Left ventricle myocardium inferior (tissue), 1 donor: ENCODE data around the gene ITIH3. TPM values are rescaled to one million over a fixed set of nuclear protein-coding genes. Genes with fewer than 3 reads are reported as not detected.

Experiments
- DNase-seq: peaks from one replicate; pipeline ENCODE4 v3.0.0-alpha.2; 2020
- H3K27ac ChIP-seq: fragments of 200-600 bp; replicated peaks from 2 replicates; pipeline ENCODE4 v1.8.0; 2021
- H3K27me3 ChIP-seq: fragments of 200-600 bp; 2 replicates; pipeline ENCODE4 v1.8.0; 2021; ENCODE audit warnings: low read depth
- H3K36me3 ChIP-seq: fragments of 200-600 bp; 2 replicates; pipeline ENCODE4 v1.8.0; 2021
- H3K4me1 ChIP-seq: fragments of 200-600 bp; 2 replicates; pipeline ENCODE4 v1.8.0; 2021
- H3K4me3 ChIP-seq: fragments of 200-600 bp; 2 replicates; pipeline ENCODE4 v1.8.0; 2021; ENCODE audit warnings: mild to moderate bottlenecking, moderate library complexity
- H3K9me3 ChIP-seq: fragments of 200-600 bp; replicated peaks from 2 replicates; pipeline ENCODE4 v1.8.0; 2021
- intact Hi-C: fragments of 100-400 bp; cut with micrococcal nuclease; formaldehyde crosslinking; loops from one replicate; pipeline ENCODE4 v1.11.0; 2022
- total RNA-seq: library from RNA; stranded (reverse); fragmentation: NEBNext Ultra II Directional; extraction: Animal tissue kit (Norgen Biotek cat#: 25700); gene quantifications from one replicate; pipeline ENCODE4 v1.2.1, GENCODE V29; 2021
- TF ChIP-seq, protein P1 (sequence below): fragments of 200-600 bp; IDR thresholded peaks from 2 replicates; pipeline ENCODE4 v1.8.0; 2021; ENCODE audit warnings: antibody characterized with exemption, mild to moderate bottlenecking, borderline replicate concordance
- donor health status: DM: no; HTN: yes; CAD: no; lungs with severe emphysema.

Gene ITIH3
- total RNA-seq, 1 donor from 2014 or later, result 0.55 TPM

DNA sequence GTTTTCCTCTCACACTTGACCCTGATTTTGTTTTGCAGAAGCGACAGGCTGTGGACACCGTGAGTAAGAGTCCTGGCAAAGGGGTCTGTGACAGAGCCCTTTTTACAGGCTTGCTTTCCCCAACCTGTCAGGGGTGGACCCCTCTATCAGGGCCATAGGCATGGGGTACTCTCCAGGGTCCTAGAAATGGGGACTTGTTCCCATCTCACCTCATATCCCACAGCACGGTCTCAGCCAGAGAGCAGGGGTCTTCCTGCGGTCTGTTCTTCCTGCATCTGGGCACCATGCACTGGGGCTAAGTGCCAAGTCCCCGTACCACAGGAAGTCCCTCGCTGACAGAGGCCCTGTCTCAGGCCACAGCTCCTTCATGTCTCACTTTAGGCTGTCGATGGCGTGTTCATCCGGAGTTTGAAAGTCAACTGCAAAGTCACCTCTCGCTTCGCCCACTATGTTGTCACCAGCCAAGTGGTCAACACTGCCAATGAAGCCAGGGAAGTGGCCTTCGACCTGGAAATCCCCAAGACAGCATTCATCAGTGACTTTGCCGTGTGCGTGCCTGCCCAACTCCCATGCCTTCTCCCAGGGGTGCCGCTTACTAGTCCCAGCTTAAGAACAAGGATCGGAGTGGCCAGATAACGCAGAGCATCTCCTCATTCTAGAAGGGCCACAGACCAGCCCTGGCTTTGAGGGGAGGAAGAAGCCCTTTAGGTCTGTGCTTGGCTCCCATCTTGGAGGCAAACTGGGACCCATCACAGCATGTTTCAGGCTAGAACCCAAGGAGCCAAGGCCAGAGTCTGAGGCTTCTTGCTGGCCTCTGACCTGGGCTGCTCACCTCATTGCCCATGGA lies 16.4 kb upstream of the ITIH3 start:
- no peak for DNase-seq
- Histone ChIP-seq H3K27me3 (peaks cover 19% of the 10 kb centered on the region), H3K36me3 (no peaks in the 10 kb centered on the region), H3K9me3 (no peaks in the 10 kb centered on the region), H3K4me3 (no peak overlapping the region), H3K4me1 (no peaks in the 10 kb centered on the region), H3K27ac (no peak overlapping the region)
- TF ChIP-seq, protein P1, sequence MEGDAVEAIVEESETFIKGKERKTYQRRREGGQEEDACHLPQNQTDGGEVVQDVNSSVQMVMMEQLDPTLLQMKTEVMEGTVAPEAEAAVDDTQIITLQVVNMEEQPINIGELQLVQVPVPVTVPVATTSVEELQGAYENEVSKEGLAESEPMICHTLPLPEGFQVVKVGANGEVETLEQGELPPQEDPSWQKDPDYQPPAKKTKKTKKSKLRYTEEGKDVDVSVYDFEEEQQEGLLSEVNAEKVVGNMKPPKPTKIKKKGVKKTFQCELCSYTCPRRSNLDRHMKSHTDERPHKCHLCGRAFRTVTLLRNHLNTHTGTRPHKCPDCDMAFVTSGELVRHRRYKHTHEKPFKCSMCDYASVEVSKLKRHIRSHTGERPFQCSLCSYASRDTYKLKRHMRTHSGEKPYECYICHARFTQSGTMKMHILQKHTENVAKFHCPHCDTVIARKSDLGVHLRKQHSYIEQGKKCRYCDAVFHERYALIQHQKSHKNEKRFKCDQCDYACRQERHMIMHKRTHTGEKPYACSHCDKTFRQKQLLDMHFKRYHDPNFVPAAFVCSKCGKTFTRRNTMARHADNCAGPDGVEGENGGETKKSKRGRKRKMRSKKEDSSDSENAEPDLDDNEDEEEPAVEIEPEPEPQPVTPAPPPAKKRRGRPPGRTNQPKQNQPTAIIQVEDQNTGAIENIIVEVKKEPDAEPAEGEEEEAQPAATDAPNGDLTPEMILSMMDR, result no peak
- intact Hi-C loops, result no loop called here

DNA sequence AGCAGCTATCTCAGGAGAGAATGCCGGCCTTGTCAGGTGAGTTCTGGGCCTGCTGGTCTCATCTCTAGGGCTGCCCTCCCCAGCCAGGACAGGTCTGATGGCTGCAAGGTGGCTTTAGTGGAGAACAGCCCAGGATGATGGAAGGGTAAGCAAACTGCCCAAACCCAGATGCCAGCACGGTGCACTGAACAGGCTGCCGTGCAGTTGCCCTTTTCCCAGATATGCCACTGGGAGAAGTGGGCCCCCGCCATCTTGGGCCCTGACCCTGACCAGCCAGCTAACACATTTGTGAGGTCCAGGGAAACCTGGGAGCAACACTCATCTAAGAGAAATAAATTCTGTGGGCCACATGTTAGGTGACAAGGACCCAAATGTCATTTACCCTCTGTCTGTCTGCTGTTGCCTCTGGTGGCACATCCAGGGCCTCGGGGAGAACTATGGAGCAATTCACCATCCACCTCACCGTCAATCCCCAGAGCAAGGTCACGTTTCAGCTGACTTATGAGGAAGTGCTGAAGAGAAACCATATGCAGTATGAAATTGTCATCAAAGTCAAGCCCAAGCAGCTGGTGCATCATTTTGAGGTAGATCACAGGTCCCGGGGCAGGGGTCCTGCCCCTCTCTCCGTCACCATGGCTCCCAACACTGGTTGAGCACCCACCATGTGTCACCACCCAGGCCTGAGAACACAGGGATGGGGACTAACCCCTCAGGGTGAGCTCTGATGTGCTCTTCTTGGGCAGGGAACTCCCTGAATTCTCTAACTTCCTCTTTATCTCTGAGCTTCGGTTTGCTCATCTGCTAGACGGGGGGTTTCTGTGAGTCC lies 15.4 kb upstream of the ITIH3 start:
- Histone ChIP-seq H3K4me1 (no peaks in the 10 kb centered on the region), H3K4me3 (no peak overlapping the region), H3K27me3 (peaks cover 19% of the 10 kb centered on the region), H3K27ac (no peak overlapping the region), H3K9me3 (no peaks in the 10 kb centered on the region), H3K36me3 (no peaks in the 10 kb centered on the region)
- TF ChIP-seq, protein P1, result no peak
- intact Hi-C loops, result no loop called here
- DNase-seq, result no peak

DNA sequence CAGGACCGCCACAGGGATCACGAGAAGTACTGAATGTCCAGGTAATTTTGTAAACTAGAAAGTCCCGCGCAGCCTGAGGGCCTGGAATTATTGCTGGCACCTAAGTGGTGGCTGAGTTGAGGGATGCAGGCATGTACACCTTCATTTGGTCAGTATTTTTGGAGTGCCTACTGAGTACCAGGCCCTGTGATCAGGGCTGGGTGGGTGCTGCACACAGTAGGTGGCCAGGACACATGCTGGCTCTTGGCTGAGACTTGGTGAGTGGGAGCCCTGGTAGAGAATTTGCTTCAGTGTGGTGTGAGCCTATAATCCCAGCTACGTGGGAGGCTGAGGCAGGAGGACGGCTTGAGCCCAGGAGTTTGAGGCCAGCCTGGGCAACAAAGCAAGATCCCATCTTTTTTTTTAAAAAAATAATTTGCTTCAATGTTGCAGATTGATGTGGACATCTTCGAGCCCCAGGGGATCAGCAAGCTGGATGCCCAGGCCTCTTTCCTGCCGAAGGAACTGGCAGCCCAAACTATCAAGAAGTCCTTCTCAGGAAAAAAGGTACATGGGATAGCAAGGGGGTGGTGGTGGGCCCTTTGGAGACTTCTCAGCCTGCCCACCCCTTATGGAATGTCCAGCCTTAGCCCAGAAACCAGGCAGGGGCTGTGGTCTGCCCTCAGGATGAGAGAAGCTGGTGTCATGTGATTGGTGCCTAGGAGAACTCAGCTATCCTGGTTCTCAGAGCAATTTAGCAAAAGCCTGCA lies 14.6 kb upstream of the ITIH3 start:
- intact Hi-C loops, result no loop called here
- Histone ChIP-seq H3K4me3 (no peak overlapping the region), H3K27me3 (peaks cover 19% of the 10 kb centered on the region), H3K36me3 (no peaks in the 10 kb centered on the region), H3K4me1 (no peaks in the 10 kb centered on the region), H3K27ac (no peak overlapping the region), H3K9me3 (no peaks in the 10 kb centered on the region)
- no peak for DNase-seq
- TF ChIP-seq, protein P1, result no peak

DNA sequence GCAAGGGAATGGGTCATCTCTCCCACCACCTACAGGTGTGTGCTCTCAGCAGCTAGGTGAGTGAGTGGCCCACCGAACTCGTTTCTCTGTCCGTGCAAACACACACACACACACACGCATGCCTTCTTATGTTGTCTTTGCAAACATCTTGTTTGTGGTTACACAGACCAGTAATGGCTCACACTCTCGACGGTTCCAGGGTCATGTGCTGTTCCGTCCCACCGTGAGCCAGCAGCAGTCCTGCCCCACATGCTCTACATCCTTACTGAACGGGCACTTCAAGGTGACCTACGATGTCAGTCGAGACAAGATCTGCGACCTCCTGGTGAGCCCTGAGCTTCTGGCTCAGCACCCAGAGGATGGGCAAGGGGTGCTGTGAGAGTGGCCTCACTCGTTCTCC lies 12.9 kb upstream of the ITIH3 start:
- Histone ChIP-seq H3K27ac (no peak overlapping the region), H3K9me3 (no peaks in the 10 kb centered on the region), H3K36me3 (no peaks in the 10 kb centered on the region), H3K27me3 (peaks cover 19% of the 10 kb centered on the region), H3K4me1 (no peaks in the 10 kb centered on the region), H3K4me3 (no peak overlapping the region)
- intact Hi-C loops, result no loop called here
- TF ChIP-seq, protein P1, result no peak
- no peak for DNase-seq
